ENCODE results near the gene SNX1.

Gene SNX1

GRCh38 chr15:64100958-64101357 lies 5.2 kb downstream of the SNX1 start (continued):
- no peak for TF ChIP-seq TSHZ2 (CRISPR knock-in tag; IDR thresholded peaks at IDR 0.05)
- no peak for TF ChIP-seq CSDC2 (CRISPR knock-in tag; IDR thresholded peaks at IDR 0.05)
- TF ChIP-seq ISL1 (CRISPR knock-in tag; IDR thresholded peaks at IDR 0.05): no peak
- no peak for TF ChIP-seq GLIS3 (CRISPR knock-in tag; IDR thresholded peaks at IDR 0.05)
- no peak for TF ChIP-seq BACH2 (CRISPR knock-in tag; IDR thresholded peaks at IDR 0.05; ENCODE audit: borderline replicate concordance)

GRCh38 chr15:64102497-64102896 lies 6.7 kb downstream of the SNX1 start:
- ATAC-seq: no peak

GRCh38 chr15:64105113-64105704 lies 9.4 kb downstream of the SNX1 start:
- TF ChIP-seq ZFP3 (CRISPR knock-in tag; IDR thresholded peaks at IDR 0.05): no peak
- no peak for TF ChIP-seq ESRRG (CRISPR knock-in tag; IDR thresholded peaks at IDR 0.05)
- TF ChIP-seq PPARA (CRISPR knock-in tag; IDR thresholded peaks at IDR 0.05; ENCODE audit: borderline replicate concordance): no peak
- no peak for TF ChIP-seq GLIS3 (CRISPR knock-in tag; IDR thresholded peaks at IDR 0.05)
- TF ChIP-seq OSR1 (CRISPR knock-in tag; IDR thresholded peaks at IDR 0.05): no peak
- TF ChIP-seq ZNF70 (CRISPR knock-in tag; IDR thresholded peaks at IDR 0.05): no peak
- no peak for TF ChIP-seq ARNTL (CRISPR knock-in tag; IDR thresholded peaks at IDR 0.05; ENCODE audit: borderline replicate concordance, low read depth)
- no peak for TF ChIP-seq BACH2 (CRISPR knock-in tag; IDR thresholded peaks at IDR 0.05; ENCODE audit: borderline replicate concordance)
- no peak for TF ChIP-seq SNAI2 (CRISPR knock-in tag; IDR thresholded peaks at IDR 0.05)
- TF ChIP-seq PATZ1 (CRISPR knock-in tag; IDR thresholded peaks at IDR 0.05; ENCODE audit: borderline replicate concordance): no peak
- no peak for TF ChIP-seq ZNF8 (CRISPR knock-in tag; IDR thresholded peaks at IDR 0.05)
- TF ChIP-seq RARB (CRISPR knock-in tag; IDR thresholded peaks at IDR 0.05): no peak
- TF ChIP-seq ZC3H10 (CRISPR knock-in tag; IDR thresholded peaks at IDR 0.05): no peak
- no peak for TF ChIP-seq POU6F1 (CRISPR knock-in tag; IDR thresholded peaks at IDR 0.05; ENCODE audit: borderline replicate concordance, low read depth)
- TF ChIP-seq ISL1 (CRISPR knock-in tag; IDR thresholded peaks at IDR 0.05): no peak
- TF ChIP-seq TCF4 (CRISPR knock-in tag; IDR thresholded peaks at IDR 0.05; ENCODE audit: borderline replicate concordance): no peak
- no peak for TF ChIP-seq CREB5 (CRISPR knock-in tag; IDR thresholded peaks at IDR 0.05; ENCODE audit: low read depth)
- ATAC-seq: no peak

More at GRCh38 chr15:64102497-64102896, 6.7 kb downstream of the SNX1 start:
- no peak for TF ChIP-seq ZNF70 (CRISPR knock-in tag; IDR thresholded peaks at IDR 0.05)
- TF ChIP-seq ZNF8 (CRISPR knock-in tag; IDR thresholded peaks at IDR 0.05): peak; percentile 67
- no peak for TF ChIP-seq PATZ1 (CRISPR knock-in tag; IDR thresholded peaks at IDR 0.05; ENCODE audit: borderline replicate concordance)
- no peak for TF ChIP-seq CREB5 (CRISPR knock-in tag; IDR thresholded peaks at IDR 0.05; ENCODE audit: low read depth)

Data from SK-N-SH treated with all-trans-retinoic acid at 6 μM for 48 hours (cell line).